GM21825 (cell line): Measurements from ENCODE around the gene OR11A1.

Experiments
- ATAC-seq: cut with Tn5 transposase; IDR thresholded peaks from one replicate; pipeline ENCODE4 v1.9.1; 2021; ENCODE audit warnings: mild to moderate bottlenecking, moderate library complexity; ENCODE audit not compliant: unreplicated experiment

The OR11A1 gene

DNA sequence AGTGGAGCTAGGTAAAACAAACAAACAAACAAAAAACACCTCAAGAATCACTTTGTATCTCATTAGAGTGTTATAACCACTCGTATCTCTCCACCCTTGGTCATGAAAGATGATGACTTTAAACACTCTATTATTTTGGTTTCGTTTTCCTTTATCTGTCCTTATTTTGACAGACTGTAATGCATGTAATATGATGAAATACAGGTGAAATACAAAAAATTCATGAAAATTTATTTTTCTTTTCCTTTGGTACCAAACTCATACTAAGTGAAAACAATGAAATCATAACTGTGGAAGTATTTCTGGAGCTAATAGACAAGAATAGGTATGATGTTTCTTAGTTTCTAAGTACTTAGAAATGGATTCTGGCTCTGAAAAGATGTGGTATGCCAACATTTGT, 57.3 kb downstream of the OR11A1 start:
- no peak for ATAC-seq

DNA sequence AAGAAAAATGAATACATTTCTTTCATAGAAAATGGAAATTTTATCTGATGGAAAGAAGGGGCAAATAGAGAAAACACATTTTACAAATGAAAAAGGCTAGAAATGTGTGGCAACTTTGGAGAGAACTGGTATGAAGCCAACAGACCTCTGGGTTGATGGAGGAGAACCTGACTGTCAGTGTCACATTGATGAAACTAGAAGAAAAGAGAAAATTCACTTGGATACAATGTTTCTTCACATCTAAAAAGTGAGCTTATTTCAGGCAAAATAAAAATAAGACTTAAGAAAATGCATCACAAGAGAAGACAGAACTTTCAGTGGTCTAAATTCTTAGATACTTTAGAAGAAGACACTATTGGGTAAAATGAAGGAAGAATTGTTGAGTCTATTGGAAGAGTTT, 61.5 kb downstream of the OR11A1 start, which contains the start of gene OR12D2:
Gene OR12D2, plus strand, starts transcription at position 301 of the 400 bp plus-strand sequence. CDS start 1,069 bp downstream, outside the sequence.
- no peak for ATAC-seq

DNA sequence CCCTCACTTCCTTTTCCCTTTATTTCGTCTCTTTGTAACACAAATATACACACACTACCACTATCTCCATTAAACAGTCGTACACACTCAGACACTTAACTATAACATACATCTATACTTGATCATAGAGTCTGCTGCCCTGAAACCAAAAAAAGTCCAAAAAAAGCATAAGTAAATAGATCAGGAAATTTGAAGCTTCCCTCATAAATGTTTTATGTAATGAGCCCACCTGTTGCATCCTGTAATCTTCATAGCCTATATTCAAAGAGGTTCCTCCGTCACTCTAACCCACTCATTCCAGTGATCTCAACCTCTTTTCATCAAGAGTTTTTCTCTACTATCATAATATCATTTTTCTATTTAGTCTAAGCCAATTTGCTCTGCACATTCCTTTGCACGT, 68.3 kb downstream of the OR11A1 start:
- no peak for ATAC-seq

DNA sequence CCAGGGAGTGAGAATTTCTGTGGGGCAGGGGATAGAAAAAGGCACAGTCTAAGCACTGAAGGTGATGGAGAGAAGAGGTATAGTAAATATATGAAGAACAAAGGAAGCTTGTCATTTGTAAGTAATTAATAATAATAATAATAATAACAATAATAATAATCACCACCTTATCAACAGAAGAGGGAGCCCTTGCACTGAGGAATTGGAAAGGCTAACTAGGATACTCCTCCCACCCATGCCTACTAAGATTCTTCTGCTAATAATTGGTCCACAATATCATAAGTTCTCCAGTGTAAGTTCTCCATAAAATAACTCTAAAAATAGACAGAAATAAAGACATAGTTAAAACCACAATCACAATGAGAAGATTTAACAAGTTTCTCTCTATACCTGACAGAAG, 80.9 kb downstream of the OR11A1 start:
- ATAC-seq = no peak
